H9 (cell line): ENCODE results near the gene FNDC3B. TPM values are rescaled to one million over a fixed set of nuclear protein-coding genes. Genes with fewer than 3 reads are reported as not detected.

Source experiments
- DNase-seq: peaks from one replicate; pipeline ENCODE4 v3.0.0-alpha.2; 2017
- H2AFZ ChIP-seq: one replicate; pipeline ENCODE4 v1.6.1; 2013; ENCODE audit warnings: mild to moderate bottlenecking, low read length, control low read depth, moderate library complexity
- H2AK5ac ChIP-seq: 2 replicates; pipeline ENCODE4 v1.6.1; 2013; ENCODE audit warnings: low read length, control low read depth, mixed read lengths; ENCODE audit not compliant: insufficient read length
- H2BK120ac ChIP-seq: one replicate; pipeline ENCODE4 v1.6.1; 2013; ENCODE audit warnings: low read depth, mild to moderate bottlenecking, low read length, control low read depth, inconsistent platforms; ENCODE audit not compliant: poor library complexity, severe bottlenecking
- H2BK12ac ChIP-seq: 2 replicates; pipeline ENCODE4 v1.6.1; 2013; ENCODE audit warnings: low read length, control low read depth, mixed read lengths, low read depth; ENCODE audit not compliant: insufficient read length
- H2BK15ac ChIP-seq: 2 replicates; pipeline ENCODE4 v1.6.1; 2013; ENCODE audit warnings: low read depth, low read length, control low read depth
- H2BK20ac ChIP-seq: one replicate; pipeline ENCODE4 v1.6.1; 2013; ENCODE audit warnings: low read depth, mild to moderate bottlenecking, low read length, control low read depth, inconsistent platforms; ENCODE audit not compliant: poor library complexity, severe bottlenecking
- H2BK5ac ChIP-seq: 2 replicates; pipeline ENCODE4 v1.6.1; 2013; ENCODE audit warnings: low read length, control low read depth, mixed read lengths; ENCODE audit not compliant: insufficient read length
- H3K14ac ChIP-seq: 2 replicates; pipeline ENCODE4 v1.6.1; 2013; ENCODE audit warnings: low read length, control low read depth; ENCODE audit not compliant: insufficient read depth
- H3K18ac ChIP-seq: 2 replicates; pipeline ENCODE4 v1.6.1; 2013; ENCODE audit warnings: low read depth, mild to moderate bottlenecking, mixed read lengths, low read length, control low read depth; ENCODE audit not compliant: insufficient read length
- H3K23ac ChIP-seq: 2 replicates; pipeline ENCODE4 v1.6.1; 2013; ENCODE audit warnings: low read length, control low read depth, mixed read lengths, low read depth; ENCODE audit not compliant: insufficient read length
- H3K23me2 ChIP-seq: 2 replicates; pipeline ENCODE4 v1.6.1; 2013; ENCODE audit warnings: low read depth, mild to moderate bottlenecking, mixed read lengths, low read length, control low read depth; ENCODE audit not compliant: insufficient read length, poor library complexity, severe bottlenecking
- H3K27ac ChIP-seq: 2 replicates; pipeline ENCODE4 v1.5.1; 2013; ENCODE audit warnings: low read length, control low read depth, mixed read lengths, low read depth; ENCODE audit not compliant: insufficient read length
- H3K27me3 ChIP-seq: 2 replicates; pipeline ENCODE4 v1.6.1; 2013; ENCODE audit warnings: low read length, control low read depth, inconsistent platforms; ENCODE audit not compliant: insufficient read depth
- H3K4ac ChIP-seq: 2 replicates; pipeline ENCODE4 v1.6.1; 2013; ENCODE audit warnings: low read depth, mild to moderate bottlenecking, control low read depth, inconsistent platforms, low read length, moderate library complexity
- H3K4me1 ChIP-seq: 2 replicates; pipeline ENCODE4 v1.6.1; 2013; ENCODE audit warnings: low read length, control low read depth, inconsistent platforms; ENCODE audit not compliant: insufficient read depth
- H3K4me2 ChIP-seq: 2 replicates; pipeline ENCODE4 v1.6.1; 2013; ENCODE audit warnings: low read length, control low read depth, mixed read lengths; ENCODE audit not compliant: insufficient read length, insufficient read depth
- H3K56ac ChIP-seq: 2 replicates; pipeline ENCODE4 v1.6.1; 2013; ENCODE audit warnings: low read depth, mild to moderate bottlenecking, mixed read lengths, low read length, control low read depth; ENCODE audit not compliant: insufficient read length
- H3K79me1 ChIP-seq: 2 replicates; pipeline ENCODE4 v1.6.1; 2013; ENCODE audit warnings: low read depth, mild to moderate bottlenecking, moderate library complexity, low read length, control low read depth, inconsistent platforms; ENCODE audit not compliant: insufficient read depth, poor library complexity, severe bottlenecking
- H3K79me2 ChIP-seq: 2 replicates; pipeline ENCODE4 v1.6.1; 2013; ENCODE audit warnings: low read length, control low read depth, inconsistent platforms; ENCODE audit not compliant: insufficient read depth
- H3K9ac ChIP-seq: 2 replicates; pipeline ENCODE4 v1.6.1; 2013; ENCODE audit warnings: low read length, control low read depth, mixed read lengths; ENCODE audit not compliant: insufficient read length; ENCODE audit errors: extremely low read depth
- H3K9me3 ChIP-seq: one replicate; pipeline ENCODE4 v1.6.1; 2013; ENCODE audit warnings: low read depth, low read length, inconsistent platforms; ENCODE audit not compliant: control insufficient read depth
- H3T11ph ChIP-seq: one replicate; pipeline ENCODE4 v1.6.1; 2013; ENCODE audit warnings: mild to moderate bottlenecking, low read length, control low read depth, inconsistent platforms
- H4K20me1 ChIP-seq: one replicate; pipeline ENCODE4 v1.6.1; 2013; ENCODE audit not compliant: control insufficient read depth, insufficient read length, insufficient read depth
- H4K5ac ChIP-seq: 2 replicates; pipeline ENCODE4 v1.6.1; 2013; ENCODE audit warnings: low read depth, mild to moderate bottlenecking, mixed read lengths, low read length, control low read depth; ENCODE audit not compliant: insufficient read length
- H4K8ac ChIP-seq: replicated peaks from 2 replicates; pipeline ENCODE4 v1.6.1; 2013; ENCODE audit warnings: low read length, control low read depth, mixed read lengths, low read depth; ENCODE audit not compliant: insufficient read length
- H4K91ac ChIP-seq: 2 replicates; pipeline ENCODE4 v1.6.1; 2013; ENCODE audit warnings: low read depth, mild to moderate bottlenecking, moderate library complexity, mixed read lengths, low read length, control low read depth; ENCODE audit not compliant: insufficient read length
- H3K27ac Mint-ChIP-seq, 3 experiments: 2 replicates in 2 of 3; 3 replicates in 1 of 3; pipeline ENCODE4 v1.8.0; 2020 to 2021; ENCODE audit warnings: mixed read lengths in 3 of 3, mild to moderate bottlenecking in 1 of 3, moderate library complexity in 1 of 3
- H3K27me3 Mint-ChIP-seq: 2 replicates; pipeline ENCODE4 v1.8.0; 2021; ENCODE audit warnings: low read depth, mild to moderate bottlenecking, moderate library complexity, mixed read lengths
- H3K36me3 Mint-ChIP-seq, 3 experiments: 2 replicates in 2 of 3; 3 replicates in 1 of 3; pipeline ENCODE4 v1.8.0; 2020 to 2021; ENCODE audit warnings: low read depth in 3 of 3, mixed read lengths in 3 of 3; ENCODE audit not compliant: insufficient read depth in 1 of 3
- H3K4me1 Mint-ChIP-seq, 2 experiments: 2 replicates each; pipeline ENCODE4 v1.8.0; 2020; ENCODE audit warnings: mixed read lengths in 2 of 2
- H3K4me3 Mint-ChIP-seq, 2 experiments: 2 replicates in 1 of 2; 3 replicates in 1 of 2; pipeline ENCODE4 v1.8.0; 2020 to 2021; ENCODE audit warnings: mild to moderate bottlenecking in 2 of 2, mixed read lengths in 2 of 2, moderate library complexity in 1 of 2
- H3K9me3 Mint-ChIP-seq, 2 experiments: 2 replicates in 1 of 2; 3 replicates in 1 of 2; pipeline ENCODE4 v1.8.0; 2020; ENCODE audit warnings: mild to moderate bottlenecking in 2 of 2, mixed read lengths in 2 of 2, moderate library complexity in 1 of 2
- CTCF ChIP-seq: fragments of 200-600 bp; sonication (generic); conservative IDR thresholded peaks from 3 replicates; pipeline ENCODE4 v1.8.0; 2021; ENCODE audit warnings: antibody characterized with exemption, mild to moderate bottlenecking
- WGBS: extraction: QIAGEN DNeasy Blood & Tissue Kit; methylation state at CpG from one replicate; pipeline ENCODE4 v1.1.7; 2013; ENCODE audit warnings: missing lambda C conversion rate, low lambda C conversion rate, mixed read lengths; ENCODE audit not compliant: insufficient read length; ENCODE audit errors: extremely low coverage; 5-methylcytosine and 5-hydroxymethylcytosine counted together
- total RNA-seq: library from RNA; stranded (reverse); gene quantifications from 2 replicates; pipeline ENCODE4 v1.2.1, GENCODE V29; 2021

The FNDC3B gene
- total RNA-seq, 1 experiment from 2014 or later, result 43.8 TPM

- no CpG with 5 or more reads among the region's 3 CpGs for WGBS
- no peak overlapping the region for H2BK5ac ChIP-seq
- H2BK15ac ChIP-seq, result no peak overlapping the region
- H3K4ac ChIP-seq, result no peak overlapping the region
- H3K9me3 ChIP-seq, result no peaks in the 10 kb centered on the region
- peaks cover 2 to 3% of the 10 kb centered on the region in 2 experiments; a peak in 2 of 4 replicates for H3K4me1 Mint-ChIP-seq
- H3K4me1 ChIP-seq, result no peaks in the 10 kb centered on the region
- no peak overlapping the region for H3T11ph ChIP-seq
- no peak overlapping the region for H2AFZ ChIP-seq
- no peak overlapping the region for H3K23ac ChIP-seq
- peaks cover 0 to 6% (median 6%) of the 10 kb centered on the region in 3 experiments; a peak in 1 of 7 replicates for H3K36me3 Mint-ChIP-seq
- H3K27me3 Mint-ChIP-seq, result no peaks in the 10 kb centered on the region
- H3K4me2 ChIP-seq, result no peak overlapping the region
- H3K9ac ChIP-seq, result no peak overlapping the region
- peaks cover 2 to 6% of the 10 kb centered on the region in 2 experiments; a peak in 1 of 5 replicates for H3K9me3 Mint-ChIP-seq
- no peak overlapping the region for H2AK5ac ChIP-seq
- H3K18ac ChIP-seq, result no peak overlapping the region
- no peak overlapping the region for H2BK20ac ChIP-seq
- H4K20me1 ChIP-seq, result no peaks in the 10 kb centered on the region
- H3K4me3 Mint-ChIP-seq, result no peak overlapping the region
- H4K5ac ChIP-seq, result no peak overlapping the region
- H2BK120ac ChIP-seq, result no peak overlapping the region
- no peak overlapping the region for H3K27ac ChIP-seq
- H3K14ac ChIP-seq, result no peak overlapping the region
- no peaks in the 10 kb centered on the region for H3K79me2 ChIP-seq
- H3K79me1 ChIP-seq, result no peaks in the 10 kb centered on the region
- no peak overlapping the region for H2BK12ac ChIP-seq
- 0 out of 7 replicates have a peak overlapping the region, but pooled peaks of 1 of the 3 experiments have one; percentile 69 for H3K27ac Mint-ChIP-seq
- H3K23me2 ChIP-seq, result no peaks in the 10 kb centered on the region
- no peaks in the 10 kb centered on the region for H3K27me3 ChIP-seq
- DNase-seq, result no peak
- H3K56ac ChIP-seq, result no peak overlapping the region
- H4K91ac ChIP-seq, result no peak overlapping the region
- no peak for TF ChIP-seq CTCF
- H4K8ac ChIP-seq, result no peak overlapping the region
Measured at GRCh38 chr3:172029425-172030098, 9.8 kb upstream of the FNDC3B start.
